Non-pigmented ciliary epithelial cell (primary cell): ENCODE data around the gene EML6.

ENCODE experiments used
- DNase-seq: peaks from one replicate; pipeline ENCODE4 v3.0.0-alpha.2; 2010; ENCODE audit warnings: low read depth

Gene EML6

GRCh38 chr2:54914637-54915036 is 191.2 kb downstream of the EML6 start:
- no peak for DNase-seq

- no peak for DNase-seq
Measured at GRCh38 chr2:54915101-54915500, 191.6 kb downstream of the EML6 start.

- no peak for DNase-seq
Measured at GRCh38 chr2:54916637-54917036, 193.2 kb downstream of the EML6 start.

- no peak for DNase-seq
Measured at GRCh38 chr2:54918647-54919280, 195.3 kb downstream of the EML6 start.

- no peak for DNase-seq
Measured at GRCh38 chr2:54920660-54921059, 197.2 kb downstream of the EML6 start.

- no peak for DNase-seq
Measured at GRCh38 chr2:54924121-54924520, 200.7 kb downstream of the EML6 start.

GRCh38 chr2:54925022-54925421 is 201.6 kb downstream of the EML6 start:
- DNase-seq, result no peak

GRCh38 chr2:54927085-54927750 is 203.8 kb downstream of the EML6 start:
- no peak for DNase-seq

GRCh38 chr2:54927751-54928615 is 204.5 kb downstream of the EML6 start:
- no peak for DNase-seq

GRCh38 chr2:54928719-54929118 is 205.3 kb downstream of the EML6 start:
- DNase-seq, result no peak

GRCh38 chr2:54931473-54931872 is 208.0 kb downstream of the EML6 start:
- no peak for DNase-seq

GRCh38 chr2:54935389-54935788 is 211.9 kb downstream of the EML6 start:
- DNase-seq, result no peak

GRCh38 chr2:54936766-54937165 is 213.3 kb downstream of the EML6 start:
- no peak for DNase-seq

GRCh38 chr2:54939446-54940118 is 216.1 kb downstream of the EML6 start:
- DNase-seq, result no peak

GRCh38 chr2:54940723-54941122 is 217.3 kb downstream of the EML6 start:
- DNase-seq, result no peak

GRCh38 chr2:54941248-54941984 is 218.0 kb downstream of the EML6 start:
- DNase-seq, result no peak

- no peak for DNase-seq
Measured at GRCh38 chr2:54942373-54942772, 218.9 kb downstream of the EML6 start.

- no peak for DNase-seq
Measured at GRCh38 chr2:54944724-54945326, 221.4 kb downstream of the EML6 start.

- DNase-seq, result no peak
Measured at GRCh38 chr2:54945391-54946219, 222.1 kb downstream of the EML6 start.

- DNase-seq, result no peak
Measured at GRCh38 chr2:54946220-54946805, 222.9 kb downstream of the EML6 start.
